Measurements from ENCODE around the gene PAPSS2.

PAPSS2 gene

DNA sequence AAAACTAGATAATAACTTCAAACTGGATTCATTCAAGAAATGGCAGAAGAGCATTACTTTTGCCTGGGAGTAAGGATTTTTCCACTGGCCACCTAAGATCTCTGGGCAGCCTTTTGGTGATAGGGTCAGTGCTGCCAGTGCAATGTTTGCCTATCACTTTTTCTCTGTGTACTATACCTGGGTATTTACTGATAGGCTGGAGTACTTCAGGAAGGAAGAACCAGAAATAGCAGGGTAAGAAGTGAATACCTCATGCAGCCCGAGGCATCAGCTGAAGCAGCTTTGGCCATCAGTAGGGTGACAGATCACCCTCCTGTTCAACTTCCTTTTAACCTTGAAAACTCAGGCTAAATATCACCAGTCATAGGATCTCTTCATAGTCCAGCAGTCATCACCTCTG, 5.5 kb upstream of the PAPSS2 start:
- no peak overlapping the region for H3K27ac Mint-ChIP-seq
- no peak overlapping the region for H3K4me3 Mint-ChIP-seq
- no peaks in the 10 kb centered on the region for H3K36me3 Mint-ChIP-seq (ENCODE audit: low read depth)
- peaks cover 5% of the 10 kb centered on the region for H3K27me3 Mint-ChIP-seq (ENCODE audit: low read depth)
- H3K9me3 Mint-ChIP-seq, result no peaks in the 10 kb centered on the region
- no peaks in the 10 kb centered on the region for H3K4me1 Mint-ChIP-seq
- TF ChIP-seq, protein P1, sequence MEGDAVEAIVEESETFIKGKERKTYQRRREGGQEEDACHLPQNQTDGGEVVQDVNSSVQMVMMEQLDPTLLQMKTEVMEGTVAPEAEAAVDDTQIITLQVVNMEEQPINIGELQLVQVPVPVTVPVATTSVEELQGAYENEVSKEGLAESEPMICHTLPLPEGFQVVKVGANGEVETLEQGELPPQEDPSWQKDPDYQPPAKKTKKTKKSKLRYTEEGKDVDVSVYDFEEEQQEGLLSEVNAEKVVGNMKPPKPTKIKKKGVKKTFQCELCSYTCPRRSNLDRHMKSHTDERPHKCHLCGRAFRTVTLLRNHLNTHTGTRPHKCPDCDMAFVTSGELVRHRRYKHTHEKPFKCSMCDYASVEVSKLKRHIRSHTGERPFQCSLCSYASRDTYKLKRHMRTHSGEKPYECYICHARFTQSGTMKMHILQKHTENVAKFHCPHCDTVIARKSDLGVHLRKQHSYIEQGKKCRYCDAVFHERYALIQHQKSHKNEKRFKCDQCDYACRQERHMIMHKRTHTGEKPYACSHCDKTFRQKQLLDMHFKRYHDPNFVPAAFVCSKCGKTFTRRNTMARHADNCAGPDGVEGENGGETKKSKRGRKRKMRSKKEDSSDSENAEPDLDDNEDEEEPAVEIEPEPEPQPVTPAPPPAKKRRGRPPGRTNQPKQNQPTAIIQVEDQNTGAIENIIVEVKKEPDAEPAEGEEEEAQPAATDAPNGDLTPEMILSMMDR (IDR thresholded peaks at IDR 0.05; ENCODE audit: unreplicated experiment in 3 of 3), result no peak

DNA sequence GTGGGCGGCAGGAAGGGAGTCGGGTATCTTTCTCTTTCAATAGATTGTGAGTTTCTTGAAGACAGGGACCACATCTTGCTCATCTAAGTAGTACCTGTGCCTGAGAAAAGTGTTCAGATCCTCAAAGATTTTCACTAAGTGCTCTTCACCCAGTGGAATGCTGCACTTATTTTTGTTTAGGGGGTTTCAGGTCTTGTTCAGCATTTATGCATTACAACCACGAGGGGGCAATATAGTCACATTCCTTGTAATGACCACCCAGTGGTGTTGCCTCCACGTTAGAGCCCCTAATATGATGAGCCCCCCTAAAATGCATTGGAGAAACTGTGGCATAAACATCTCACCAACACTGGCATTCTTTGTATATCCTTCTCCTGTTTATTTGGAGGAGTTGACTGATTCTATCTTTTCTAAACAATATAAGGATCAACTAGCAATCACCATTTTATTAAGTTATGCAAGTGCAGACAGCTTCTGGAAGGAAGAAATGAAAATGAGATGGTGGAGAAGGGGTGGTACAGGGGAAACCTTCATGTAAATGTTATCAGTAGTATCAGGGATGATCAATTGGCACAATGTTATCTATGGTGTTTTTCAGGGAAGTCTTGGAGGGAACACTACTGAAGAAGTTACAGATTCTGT, 3.1 kb upstream of the PAPSS2 start:
- TF ChIP-seq, protein P1 (IDR thresholded peaks at IDR 0.05; ENCODE audit: unreplicated experiment in 3 of 3), result peak; percentile 70 to 78 (median 70)
- H3K4me3 Mint-ChIP-seq, result peak overlapping the region; percentile 10 to 28 (median 24)
- peak overlapping the region; percentile 26 to 50 (median 34) for H3K27ac Mint-ChIP-seq
- H3K27me3 Mint-ChIP-seq (ENCODE audit: low read depth), result peaks cover 22% of the 10 kb centered on the region
- H3K36me3 Mint-ChIP-seq (ENCODE audit: low read depth), result no peaks in the 10 kb centered on the region
- H3K9me3 Mint-ChIP-seq, result no peaks in the 10 kb centered on the region
- peaks cover 9% of the 10 kb centered on the region for H3K4me1 Mint-ChIP-seq

DNA sequence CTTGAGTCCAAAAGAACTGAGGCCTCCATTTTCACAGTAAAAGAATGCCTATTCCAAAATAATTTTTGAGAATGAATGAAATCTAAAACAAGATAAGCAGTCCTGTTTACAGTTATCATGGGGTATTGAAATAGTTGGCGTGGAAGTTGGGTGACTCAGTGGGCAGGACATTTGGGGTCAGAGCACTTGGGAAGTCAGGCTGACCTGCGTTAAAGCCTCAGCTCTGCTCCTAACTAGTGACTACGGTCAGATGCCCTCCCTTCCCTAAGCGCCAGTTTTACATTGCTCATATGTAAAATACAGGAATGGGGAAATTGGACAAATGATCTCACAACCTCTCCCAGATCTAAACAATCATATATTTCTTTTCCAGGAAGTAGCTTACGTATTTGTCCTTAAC, 2.3 kb upstream of the PAPSS2 start:
- H3K36me3 Mint-ChIP-seq (ENCODE audit: low read depth), result no peaks in the 10 kb centered on the region
- no peak overlapping the region for H3K27ac Mint-ChIP-seq
- peaks cover 9% of the 10 kb centered on the region for H3K4me1 Mint-ChIP-seq
- H3K9me3 Mint-ChIP-seq, result no peaks in the 10 kb centered on the region
- TF ChIP-seq, protein P1 (IDR thresholded peaks at IDR 0.05; ENCODE audit: unreplicated experiment in 3 of 3), result no peak
- no peak overlapping the region for H3K4me3 Mint-ChIP-seq
- peaks cover 28% of the 10 kb centered on the region for H3K27me3 Mint-ChIP-seq (ENCODE audit: low read depth)

DNA sequence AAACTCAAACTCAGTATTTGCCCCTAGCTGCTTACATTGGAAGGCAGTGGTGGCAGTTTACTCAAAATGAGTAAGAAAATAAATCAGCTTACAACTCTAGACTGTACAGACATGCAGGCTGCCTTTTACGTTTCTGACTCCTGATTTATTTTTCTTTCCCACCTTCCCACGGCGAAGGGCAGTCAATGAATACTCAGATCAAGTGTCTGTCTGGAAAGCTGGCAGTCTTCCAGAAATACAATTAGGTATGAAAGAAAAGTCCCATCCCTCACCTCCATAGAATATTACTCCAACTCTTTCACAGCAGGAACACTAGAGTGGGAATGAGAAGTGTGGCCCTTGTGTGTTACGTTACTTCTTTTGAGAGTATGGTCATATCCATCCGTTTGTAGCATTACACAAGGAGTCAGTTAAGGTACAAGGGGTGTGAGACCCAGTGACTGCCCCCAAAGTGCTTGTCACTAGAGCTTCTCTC, 1.3 kb upstream of the PAPSS2 start:
- Mint-ChIP-seq H3K36me3 (ENCODE audit: low read depth) (no peaks in the 10 kb centered on the region), H3K27ac (peak overlapping the region; percentile 37 to 58 (median 57)), H3K27me3 (ENCODE audit: low read depth) (peaks cover 28% of the 10 kb centered on the region), H3K4me3 (peak overlapping the region; percentile 80 to 91 (median 91)), H3K9me3 (no peaks in the 10 kb centered on the region), H3K4me1 (peaks cover 9% of the 10 kb centered on the region)
- TF ChIP-seq, protein P1 (IDR thresholded peaks at IDR 0.05; ENCODE audit: unreplicated experiment in 3 of 3), result no peak

DNA sequence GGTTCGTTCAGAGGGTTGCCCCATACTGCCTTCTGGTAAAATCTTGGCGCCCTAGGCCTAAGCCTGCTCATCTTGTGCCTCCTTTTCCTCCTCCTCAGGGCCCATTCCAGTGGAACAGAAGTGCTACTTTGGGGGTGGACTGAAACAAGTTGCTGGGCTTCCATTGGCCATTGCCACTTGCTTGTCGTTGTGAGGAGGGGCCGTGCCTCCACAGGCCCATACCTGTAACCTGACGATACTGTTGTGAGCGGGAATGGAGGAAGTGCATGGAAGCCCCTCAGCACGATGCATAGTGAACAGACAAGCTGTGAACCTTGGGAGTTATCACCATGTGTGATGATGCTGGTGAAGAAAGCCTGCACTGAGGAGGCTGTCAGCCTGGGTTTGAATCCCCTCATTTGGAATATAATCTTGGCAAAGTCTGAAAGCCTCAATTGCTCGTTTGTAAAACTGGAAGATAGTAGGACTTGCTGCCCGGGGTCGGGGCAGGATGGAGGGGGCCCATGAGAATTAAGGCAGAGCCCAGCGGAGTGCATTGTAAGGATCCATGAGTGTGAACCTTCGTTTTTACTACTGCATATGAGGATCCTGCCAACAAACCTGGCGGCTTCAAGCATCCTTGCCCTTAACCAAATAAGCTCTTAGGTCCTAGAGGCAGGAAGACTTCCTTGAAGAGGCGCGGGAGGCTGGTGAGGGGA, 671 bp upstream of the PAPSS2 start:
- Mint-ChIP-seq H3K36me3 (ENCODE audit: low read depth) (no peaks in the 10 kb centered on the region), H3K27ac (peak overlapping the region; percentile 36 to 61 (median 43)), H3K4me1 (peaks cover 9% of the 10 kb centered on the region), H3K4me3 (peak overlapping the region; percentile 80 to 91 (median 91)), H3K9me3 (no peaks in the 10 kb centered on the region), H3K27me3 (ENCODE audit: low read depth) (peaks cover 28% of the 10 kb centered on the region)
- TF ChIP-seq, protein P1 (IDR thresholded peaks at IDR 0.05; ENCODE audit: unreplicated experiment in 3 of 3), result no peak
